Lung microvascular endothelial cell (primary cell): ENCODE data around the gene UBAP2L. TPM values are rescaled to one million over a fixed set of nuclear protein-coding genes. Genes with fewer than 3 reads are reported as not detected.
"Not testable (repeated sequence)": the region's sequence is repeated elsewhere in the genome, so short reads cannot be mapped to it uniquely, and the experiment has no call there.

ENCODE experiments used
- DNase-seq, 2 donors: peaks; one replicate each; pipeline versions ENCODE4 v3.0.0 to v3.0.0-alpha.2; 2010; ENCODE audit warnings: low read depth in 2 of 2
- total RNA-seq: library from RNA; depleted of rRNA; stranded (reverse); fragments of >200 nt; gene quantifications from 2 replicates; pipeline ENCODE4 v1.2.1, GENCODE V29; 2014

UBAP2L gene
- total RNA-seq, 1 donor from 2014 or later = 34.3 TPM

DNA sequence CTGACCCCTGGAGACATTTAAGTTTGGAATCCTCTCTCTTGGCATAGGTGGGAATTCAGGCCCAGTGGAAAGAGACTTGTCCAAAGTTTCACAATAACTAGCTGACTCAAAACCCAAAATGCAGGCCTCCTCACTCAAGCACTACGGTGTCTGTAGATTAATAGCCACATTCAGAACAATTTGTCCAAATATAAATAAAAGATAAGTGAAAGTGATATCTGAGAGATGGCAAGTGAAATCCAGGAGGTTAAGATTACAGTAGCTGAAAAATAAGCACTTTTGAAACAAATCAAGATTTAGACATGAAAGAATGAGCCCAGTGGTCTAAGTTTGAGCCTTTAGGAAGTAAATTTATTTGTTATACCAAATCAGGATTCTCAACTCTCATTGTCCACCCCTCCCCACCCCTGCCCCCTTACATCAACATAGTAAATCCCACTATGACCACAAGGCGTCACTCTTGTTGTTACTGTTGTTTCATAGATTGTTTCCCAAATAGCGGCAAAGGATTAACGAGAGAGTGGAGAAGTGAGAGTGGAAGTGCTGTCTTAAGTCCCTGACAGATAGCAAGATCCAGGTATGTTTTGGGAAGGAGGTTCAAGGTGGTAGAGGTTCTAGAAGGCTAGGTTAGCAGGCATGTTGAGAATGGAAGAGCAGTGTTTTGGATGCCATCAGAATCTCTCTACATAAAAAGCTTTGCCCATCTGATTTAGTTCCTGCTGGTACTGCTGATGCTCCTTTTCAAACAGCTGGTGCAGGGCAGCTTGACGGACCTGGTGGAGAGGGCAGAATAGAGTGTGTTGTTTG lies 21.8 kb upstream of the UBAP2L start:
- DNase-seq = peak; percentile 71 to 81

DNA sequence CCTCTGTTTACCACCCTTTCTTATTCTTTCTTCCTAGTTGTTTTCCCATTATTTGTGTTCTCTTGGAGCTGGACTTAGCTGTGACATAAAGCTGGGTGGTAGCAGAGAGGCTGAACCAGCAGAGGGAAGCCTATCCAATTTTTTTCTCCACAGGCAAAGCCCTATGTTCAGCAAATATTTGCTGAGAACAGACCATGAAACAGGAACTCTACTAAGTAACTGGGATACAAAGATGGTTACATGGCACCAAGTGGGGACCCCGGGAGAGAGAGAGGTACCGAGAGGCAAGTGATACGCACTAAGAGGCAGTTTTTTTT lies 21.2 kb upstream of the UBAP2L start:
- DNase-seq = peak in 1 of 2 donors; percentile 35

DNA sequence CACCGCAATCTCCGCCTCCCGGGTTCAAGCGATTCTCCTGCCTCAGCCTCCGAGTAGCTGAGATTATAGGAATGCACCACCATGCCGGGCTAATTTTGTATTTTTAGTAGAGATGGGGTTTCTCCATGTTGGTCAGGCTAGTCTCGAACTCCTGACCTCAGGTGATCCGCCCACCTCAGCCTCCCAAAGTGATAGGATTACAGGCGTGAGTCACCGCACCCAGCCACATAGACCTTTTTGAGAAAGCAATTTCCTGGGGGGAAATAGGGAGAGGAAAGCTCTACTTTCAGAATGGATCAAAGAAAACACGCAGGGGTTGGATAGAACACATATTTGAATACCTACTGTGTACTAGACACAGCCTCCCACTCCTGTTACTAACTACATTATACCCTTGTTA lies 15.0 kb upstream of the UBAP2L start:
- not testable (repeated sequence) for DNase-seq

DNA sequence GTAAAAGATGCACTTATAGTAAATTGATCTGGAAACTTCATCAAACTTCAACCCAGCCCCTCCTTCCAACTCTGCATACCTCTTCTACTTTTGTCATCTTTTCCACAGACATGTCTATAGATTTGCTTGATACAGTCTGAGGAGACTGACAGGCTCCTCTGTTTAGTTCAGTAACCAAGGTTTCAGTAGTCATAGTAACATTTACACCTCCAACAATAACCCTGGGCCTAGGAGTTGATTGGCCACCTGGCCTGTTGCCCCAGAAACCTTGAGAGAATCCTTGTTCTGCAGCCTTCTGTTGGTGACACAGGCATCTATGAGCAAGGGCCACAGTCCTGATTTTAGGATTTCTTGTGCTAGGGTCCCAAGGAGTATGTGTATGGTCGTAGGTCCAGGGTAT lies 14.6 kb upstream of the UBAP2L start, which contains the start of gene CFAP141:
Gene CFAP141 (minus strand): TSS at position 138 of the 400 bp plus-strand sequence. CDS start 26 bp downstream, at position 112.
- DNase-seq = peak; percentile 27 to 64

DNA sequence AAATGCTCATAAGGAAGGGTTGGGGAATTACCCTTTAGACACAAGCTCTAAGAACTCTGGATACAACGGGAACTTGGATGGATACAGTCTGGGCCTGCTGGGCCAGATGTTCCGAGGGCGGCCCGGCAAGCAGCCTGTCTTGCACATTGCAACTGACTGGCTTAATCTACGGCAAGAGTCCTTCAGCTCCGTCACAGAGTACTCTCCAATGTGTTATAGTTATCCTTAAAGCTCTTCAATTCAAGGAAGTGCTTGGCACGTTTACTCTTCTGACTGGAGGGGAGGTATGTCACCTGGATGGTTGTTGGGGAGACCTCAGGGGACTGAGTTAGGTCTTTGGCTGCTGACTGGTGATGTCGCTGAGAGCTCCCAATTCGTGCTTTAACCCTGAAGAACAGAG lies 13.5 kb upstream of the UBAP2L start:
- no peak for DNase-seq

DNA sequence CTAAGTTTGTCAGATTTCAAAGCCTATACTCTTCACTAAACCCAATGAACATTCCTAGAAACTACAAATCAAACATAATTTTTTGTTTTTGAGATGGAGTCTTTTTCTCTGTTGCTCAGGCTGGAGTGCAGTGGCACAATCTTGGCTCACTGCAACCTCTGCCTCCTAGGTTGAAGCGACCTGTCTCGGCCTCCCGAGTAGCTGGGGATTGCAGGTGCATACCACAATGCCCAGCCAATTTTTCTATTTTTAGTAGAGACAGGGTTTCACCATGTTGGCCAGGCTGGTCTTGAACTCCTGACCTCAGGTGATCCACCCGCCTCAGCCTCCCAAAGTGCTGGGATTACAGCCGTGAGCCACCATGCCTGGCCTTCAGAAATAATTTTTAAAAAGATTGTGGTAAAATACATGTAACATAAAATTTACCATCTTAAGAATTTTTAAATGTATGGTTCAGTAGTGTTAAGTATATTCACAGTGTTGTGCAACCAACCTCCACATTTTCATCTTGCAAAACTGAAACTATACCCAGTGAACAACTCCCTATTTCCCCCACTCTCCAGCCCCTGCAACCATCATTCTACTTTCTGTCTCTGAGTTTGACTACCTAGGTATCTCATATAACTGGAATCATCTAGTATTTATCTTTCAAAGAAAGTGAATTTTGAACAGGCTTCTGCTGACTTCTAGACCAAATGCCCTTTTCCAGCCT lies 11.9 kb upstream of the UBAP2L start:
- DNase-seq = no peak

DNA sequence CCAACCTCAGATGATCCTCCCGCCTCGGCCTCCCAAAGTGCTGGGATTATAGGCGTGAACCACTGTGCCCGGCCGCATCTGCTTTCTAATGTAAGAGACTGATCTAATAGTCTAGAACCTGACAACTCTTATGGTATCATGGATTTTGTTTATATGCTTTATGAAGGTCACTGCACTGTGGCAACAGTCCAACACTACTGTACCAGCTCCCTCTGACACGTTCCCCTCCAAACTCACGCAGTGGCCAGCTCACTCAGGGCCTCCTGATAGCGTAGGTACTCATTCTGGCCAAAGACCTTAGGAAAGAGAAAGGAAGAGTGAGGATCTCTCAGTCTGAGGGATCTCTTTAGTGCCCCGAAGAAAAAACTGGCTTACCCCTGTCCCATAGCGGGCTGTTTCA lies 8.7 kb upstream of the UBAP2L start:
- DNase-seq = no peak

DNA sequence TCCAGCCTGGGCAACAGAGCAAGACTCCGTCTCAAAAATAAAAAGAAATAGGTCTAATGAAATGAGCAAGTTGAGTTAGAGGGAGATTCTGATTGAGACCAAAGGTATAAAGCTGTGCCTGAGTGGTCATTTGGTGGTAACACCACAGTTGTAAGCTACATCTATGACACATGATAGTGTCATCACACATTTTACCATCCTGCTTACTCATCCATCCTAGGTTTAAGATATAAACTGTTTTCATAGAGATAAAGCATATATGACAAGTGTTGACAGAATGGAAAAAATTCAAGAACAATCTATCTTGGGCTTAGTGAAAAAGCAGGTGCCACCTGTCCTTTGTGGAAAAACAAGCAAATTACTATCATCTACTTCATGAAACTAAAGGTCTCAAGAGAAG lies 7.5 kb upstream of the UBAP2L start:
- DNase-seq = peak in 1 of 2 donors; percentile 31

DNA sequence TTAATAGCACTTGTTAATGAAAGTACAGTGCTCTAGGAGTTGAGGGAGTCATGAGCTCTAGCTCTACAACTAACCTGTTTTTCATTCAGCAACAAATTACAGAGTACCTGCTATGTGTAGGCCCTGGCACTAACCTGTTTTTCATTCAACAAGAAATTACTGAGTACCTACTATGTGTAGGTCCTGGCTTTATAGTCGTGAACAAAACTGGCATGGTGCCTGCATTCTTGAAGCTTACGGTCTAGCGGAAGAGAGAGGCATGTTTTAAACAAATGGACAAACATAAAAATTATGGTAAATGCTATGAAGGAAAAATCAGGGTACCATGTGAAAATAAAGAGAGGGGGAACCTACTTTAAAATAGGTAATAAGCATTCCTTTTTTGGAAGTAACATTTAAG lies 2.2 kb upstream of the UBAP2L start:
- DNase-seq = no peak

DNA sequence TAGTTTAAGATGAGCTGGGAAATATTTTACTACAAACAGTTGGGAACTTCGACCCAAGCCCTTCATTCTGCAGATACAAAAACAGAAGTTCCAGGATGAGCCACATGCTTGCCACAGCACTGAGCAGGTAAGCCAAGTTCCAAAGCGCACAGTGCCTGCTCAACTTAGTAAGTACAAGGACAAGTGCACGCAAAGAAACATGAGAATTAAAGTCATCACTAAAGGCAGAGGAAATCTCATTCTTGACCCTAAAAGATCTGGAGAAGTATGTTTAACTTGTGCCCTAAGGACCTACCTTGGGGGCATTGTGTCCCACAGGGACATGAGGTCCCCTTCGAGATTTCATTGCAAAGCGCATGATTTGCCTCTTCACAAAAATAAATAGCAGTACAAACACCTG lies 1.2 kb upstream of the UBAP2L start:
- DNase-seq = peak; percentile 36 to 51

DNA sequence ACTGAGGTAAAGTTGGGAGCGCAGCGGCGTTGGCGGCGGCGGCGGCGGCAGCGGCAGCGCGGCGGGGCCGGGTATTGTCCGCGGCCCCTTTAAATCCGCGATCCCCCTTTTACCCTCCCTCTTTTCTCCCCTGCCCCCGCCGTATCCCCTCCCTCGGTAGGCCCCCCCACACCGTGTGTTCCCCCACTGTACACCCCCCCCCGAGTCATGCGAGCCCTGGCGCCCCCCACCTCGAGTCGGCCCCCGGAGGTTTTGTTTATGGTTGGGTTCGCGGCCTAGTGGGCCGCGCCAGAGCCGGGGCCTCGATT lies 169 bp downstream of the UBAP2L start:
- DNase-seq = no peak

DNA sequence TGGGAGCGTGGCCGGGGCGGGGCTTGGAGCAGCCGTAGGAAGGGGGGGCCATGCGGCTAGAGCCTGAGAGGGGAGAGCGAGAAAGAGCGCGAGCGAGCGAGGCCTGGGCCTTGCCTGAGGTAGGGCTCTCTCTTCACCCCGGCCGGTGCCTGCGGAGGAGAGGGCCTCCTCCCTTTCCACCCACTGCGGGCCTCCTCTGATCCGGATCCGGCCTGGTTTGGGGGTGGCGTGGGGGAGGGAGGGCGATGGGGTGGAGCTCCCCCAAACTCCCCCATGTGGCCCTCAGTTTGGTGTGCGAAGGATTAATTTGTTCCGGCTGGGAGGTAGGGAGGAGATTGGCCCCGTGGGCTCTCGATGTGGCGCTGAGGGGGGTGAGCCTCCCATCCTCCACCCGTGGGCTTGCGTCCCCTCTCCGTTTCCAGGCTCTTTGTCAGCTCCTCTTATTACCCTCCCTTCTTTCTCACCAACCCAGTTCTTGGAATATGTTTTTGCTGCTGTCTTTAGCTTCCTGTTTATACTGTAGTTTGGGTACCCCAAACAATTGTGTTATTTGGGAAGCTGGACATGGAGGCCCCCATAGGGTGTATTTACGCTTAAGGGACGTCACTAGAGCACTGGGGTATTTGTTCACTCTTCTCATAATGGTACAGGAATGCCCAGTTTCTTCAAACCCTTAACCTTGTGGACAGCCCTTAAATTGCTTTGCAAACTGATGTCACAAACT lies 685 bp downstream of the UBAP2L start:
- DNase-seq = peak; percentile 60

DNA sequence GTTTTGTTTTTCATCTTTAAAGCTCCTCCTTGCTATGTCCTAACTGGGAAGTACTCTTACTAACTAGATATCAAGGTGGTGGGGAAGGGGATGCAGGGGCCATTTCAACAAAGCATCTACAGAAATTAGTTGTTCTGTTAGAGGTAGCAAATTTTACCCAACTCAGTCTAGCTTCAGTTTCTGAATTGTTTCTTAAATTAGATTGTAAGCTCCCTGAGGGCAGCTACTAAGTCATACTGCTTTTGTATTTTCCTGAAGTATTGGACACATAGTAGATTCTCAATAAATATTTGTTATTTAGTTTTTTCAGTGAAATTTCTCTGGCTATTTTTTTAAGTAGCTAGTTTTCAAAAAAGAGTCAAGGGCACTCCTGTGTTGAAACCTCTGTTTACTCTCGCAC lies 1.8 kb downstream of the UBAP2L start:
- no peak for DNase-seq

DNA sequence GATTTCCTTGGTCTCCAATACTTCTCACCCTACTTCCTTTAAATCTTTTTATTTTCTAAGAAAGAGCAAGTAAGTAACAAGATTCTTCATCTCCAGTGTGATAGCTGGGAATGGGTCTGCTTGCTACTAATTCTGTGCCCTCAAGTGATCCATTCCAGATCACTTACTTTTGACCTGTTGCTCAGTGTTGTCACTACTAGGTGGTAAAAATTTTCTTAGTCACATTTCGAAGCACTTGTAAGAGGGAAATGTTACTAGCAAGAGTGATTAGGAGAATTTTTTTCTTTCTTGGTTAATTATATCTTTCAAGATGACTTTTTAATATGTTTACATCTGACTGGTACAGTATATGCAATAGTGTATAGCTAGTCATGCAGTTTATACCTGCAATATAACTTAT lies 2.2 kb downstream of the UBAP2L start:
- DNase-seq = no peak

DNA sequence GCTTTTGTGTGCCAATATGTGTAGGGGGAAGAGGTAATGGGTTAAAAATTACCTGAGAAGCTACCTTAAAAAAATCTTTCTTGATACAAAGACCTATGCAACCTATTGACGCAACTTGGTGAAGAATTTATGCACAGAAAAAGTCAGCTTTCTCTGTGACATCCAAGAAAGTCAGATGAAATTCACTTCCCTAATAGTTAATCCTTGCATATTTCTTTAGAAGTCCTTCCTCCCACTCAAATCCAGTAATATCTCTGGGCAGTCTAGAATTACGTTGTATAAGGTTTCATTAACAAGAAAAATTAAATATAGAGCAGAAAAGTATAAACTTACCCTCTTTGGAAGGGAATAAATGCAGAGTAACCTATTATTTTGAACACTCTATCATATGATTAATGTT lies 2.9 kb downstream of the UBAP2L start:
- no peak for DNase-seq

DNA sequence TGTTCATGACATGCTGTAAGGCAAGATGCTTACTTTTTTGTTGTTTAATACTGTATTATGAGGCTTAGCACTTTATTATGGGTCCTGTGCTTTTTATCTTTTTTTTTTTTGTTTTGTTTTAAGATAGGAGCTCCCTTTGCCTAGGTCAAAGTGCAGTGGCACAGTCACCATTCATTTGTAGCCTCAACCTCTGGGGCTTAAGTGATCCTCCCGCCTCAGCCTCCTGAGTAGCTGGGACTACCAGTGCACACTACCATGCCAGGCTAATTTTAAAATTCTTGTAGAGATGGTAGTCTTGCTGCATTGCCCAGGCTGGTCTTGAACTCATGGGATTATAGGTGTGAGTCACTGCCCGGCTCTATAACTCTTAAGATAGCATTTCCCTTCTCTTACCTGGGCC lies 4.6 kb downstream of the UBAP2L start:
- DNase-seq = no peak

DNA sequence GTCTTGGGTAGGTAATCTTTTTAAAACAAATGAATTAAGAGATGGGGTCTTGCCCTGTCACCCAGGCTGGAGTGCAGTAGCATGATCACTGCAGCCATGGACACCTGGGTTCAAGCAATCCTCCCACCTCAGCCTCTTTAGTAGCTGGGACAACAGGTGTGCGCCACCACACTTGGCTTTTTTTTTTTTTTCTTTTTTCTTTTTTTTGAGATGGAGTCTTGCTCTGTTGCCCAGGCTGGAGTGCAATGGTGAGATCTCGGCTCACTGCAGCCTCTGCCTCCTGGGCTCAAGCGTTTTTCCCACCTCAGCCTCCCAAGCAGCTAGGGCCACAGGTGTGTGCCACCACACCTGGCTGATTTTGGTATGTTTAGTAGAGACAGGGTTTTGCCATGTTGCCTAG lies 10.4 kb downstream of the UBAP2L start:
- not testable (repeated sequence) for DNase-seq

DNA sequence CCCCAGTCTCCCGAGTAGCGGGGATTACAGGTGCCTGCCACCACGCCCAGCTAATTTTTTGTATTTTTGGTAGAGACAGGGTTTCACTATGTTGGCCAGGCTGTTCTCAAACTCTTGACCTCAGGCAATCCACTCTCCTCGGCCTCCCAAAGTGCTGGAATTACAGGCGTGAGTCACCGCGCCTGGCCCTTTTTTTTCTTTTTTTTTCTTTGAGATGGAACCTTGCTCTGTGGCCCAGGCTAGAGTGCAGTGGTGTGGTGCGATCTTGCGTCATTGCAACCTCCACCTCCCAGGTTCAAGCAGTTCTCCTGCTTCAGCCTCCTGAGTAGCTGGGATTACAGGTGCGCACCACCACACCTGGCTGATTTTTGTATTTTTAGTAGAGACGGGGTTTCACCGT lies 12.4 kb downstream of the UBAP2L start:
- DNase-seq = not testable (repeated sequence)

DNA sequence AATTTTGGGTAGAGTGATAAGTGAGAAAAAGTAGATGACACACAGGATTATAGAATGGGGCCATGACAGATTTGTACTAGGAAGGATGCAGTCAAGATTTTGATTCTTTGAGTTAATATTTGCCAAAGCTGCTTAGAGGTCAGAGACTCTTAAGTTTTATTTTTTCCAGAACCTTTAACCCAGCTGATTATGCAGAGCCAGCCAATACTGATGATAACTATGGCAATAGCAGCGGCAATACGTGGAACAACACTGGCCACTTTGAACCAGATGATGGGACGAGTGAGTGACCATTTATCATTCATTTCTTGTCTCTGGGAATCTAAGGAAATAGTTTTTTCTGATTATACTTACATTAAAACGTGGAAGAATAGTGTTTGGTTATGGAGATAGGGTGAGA lies 16.1 kb downstream of the UBAP2L start:
- DNase-seq = no peak

DNA sequence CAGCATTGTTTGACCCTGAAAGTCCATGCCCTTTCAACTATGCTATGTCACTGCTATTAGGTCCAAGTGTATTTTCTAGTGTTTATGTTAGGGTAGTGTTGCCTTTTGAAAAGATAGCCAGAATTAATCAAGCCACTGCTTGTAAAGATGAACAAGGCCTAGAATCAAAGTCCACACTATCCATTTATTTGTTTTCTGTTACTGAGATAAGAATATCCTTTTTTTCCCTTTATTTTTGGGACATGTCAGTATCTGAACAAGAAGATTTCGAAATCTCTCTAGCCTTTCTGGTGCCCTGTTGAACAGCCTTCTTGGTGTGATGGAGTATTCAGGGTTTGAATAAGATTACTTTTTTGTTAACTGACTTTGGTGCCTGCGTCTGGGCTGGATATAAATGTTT lies 16.7 kb downstream of the UBAP2L start:
- no peak for DNase-seq

DNA sequence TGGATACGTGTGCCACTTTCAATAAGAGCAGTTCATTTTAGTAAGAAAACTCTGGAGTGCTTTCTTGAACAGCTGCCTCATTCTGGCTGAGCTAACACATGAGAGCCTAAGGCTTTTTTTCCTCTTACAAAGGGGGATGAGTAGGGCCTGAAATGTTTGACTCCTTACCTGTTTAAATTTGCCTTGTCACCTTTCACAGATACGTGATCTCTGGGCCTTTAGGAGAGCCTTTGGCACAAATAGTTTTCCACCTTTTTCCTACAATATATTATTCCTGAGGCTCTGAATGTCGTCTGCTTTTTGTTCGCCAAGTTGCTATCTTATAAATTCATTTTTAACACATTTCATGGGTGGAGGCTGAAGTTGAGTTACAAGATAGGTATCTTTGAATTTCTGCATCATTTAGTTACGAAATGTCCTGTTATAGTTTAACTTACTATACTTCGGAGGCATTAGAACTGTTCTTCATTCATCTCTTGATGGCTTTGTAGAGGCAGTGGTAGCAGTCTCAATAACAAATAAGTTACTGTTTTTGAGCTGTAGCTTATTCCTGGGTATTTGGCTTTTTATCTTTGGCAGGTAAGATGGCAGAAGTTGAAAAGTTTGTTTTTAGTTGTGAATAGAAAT lies 17.2 kb downstream of the UBAP2L start:
- no peak for DNase-seq

DNA sequence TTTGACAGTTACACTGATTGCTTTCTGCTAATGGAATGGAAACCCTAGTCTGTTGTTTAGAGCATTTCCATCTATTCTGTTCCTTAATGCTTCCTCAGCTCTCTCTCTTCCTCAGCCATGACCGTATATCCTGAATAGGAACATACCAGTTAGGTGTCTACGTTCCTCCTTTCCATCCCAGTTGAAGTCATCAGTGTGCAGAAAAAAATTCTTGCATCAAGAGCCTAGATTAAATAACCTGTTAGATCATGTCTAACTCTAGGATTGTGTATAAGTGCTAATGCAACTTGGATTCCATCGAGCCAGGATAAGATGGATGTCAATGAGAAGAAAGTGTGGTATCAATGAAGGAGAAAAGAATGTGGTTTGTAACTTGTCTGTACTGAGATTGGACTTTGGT lies 18.7 kb downstream of the UBAP2L start:
- DNase-seq = no peak
